Caco-2 (cell line): ENCODE results near the gene LPCAT1. TPM values are rescaled to one million over a fixed set of nuclear protein-coding genes. Genes with fewer than 3 reads are reported as not detected.

Experiments used
- BruUV-seq: library from RNA; stranded (reverse); fragments of 400-500 nt; replicated peaks from 2 replicates; lab custom pipeline; 2021; lab: Mats Ljungman, UMichigan
- CTCF ChIA-PET: fragments of 300-600 bp; sonication (Branson Sonifier 250); formaldehyde crosslinking; loops from one replicate; lab custom pipeline; 2022; ENCODE audit warnings: antibody characterized with exemption; lab: Charles Lee
- POLR2A ChIA-PET: fragments of 300-600 bp; sonication (Branson Sonifier 250); formaldehyde crosslinking; loops from one replicate; lab custom pipeline; 2022; ENCODE audit warnings: antibody characterized with exemption; lab: Charles Lee
- DNase-seq, 2 experiments: peaks; one replicate each; pipeline versions ENCODE4 v3.0.0 to v3.0.0-alpha.2; 2020 to 2022
- H3K27me3 ChIP-seq: replicated peaks from 2 replicates; pipeline ENCODE4 v1.6.0; 2011; ENCODE audit warnings: low read length; ENCODE audit not compliant: control insufficient read depth, insufficient read depth
- H3K36me3 ChIP-seq: 2 replicates; pipeline ENCODE4 v1.5.1; 2011; ENCODE audit warnings: low read length; ENCODE audit not compliant: control insufficient read depth, insufficient read depth
- H3K4me1 ChIP-seq: fragments of 250-450 bp; sonication (Bioruptor Pico); 2 replicates; pipeline ENCODE4 v1.5.1; 2020; ENCODE audit warnings: mild to moderate bottlenecking
- H3K4me3 ChIP-seq: 2 replicates; pipeline ENCODE4 v1.5.1; 2011; ENCODE audit warnings: low read depth, mild to moderate bottlenecking, control low read depth, low read length
- H3K9me3 ChIP-seq: fragments of 250-450 bp; sonication (Bioruptor Pico); 2 replicates; pipeline ENCODE4 v1.5.1; 2020; ENCODE audit warnings: mild to moderate bottlenecking, moderate library complexity
- H3K27ac Mint-ChIP-seq: one replicate; pipeline ENCODE4 v1.8.0; 2022; ENCODE audit warnings: mixed read lengths; ENCODE audit not compliant: unreplicated experiment
- H3K27me3 Mint-ChIP-seq: one replicate; pipeline ENCODE4 v1.8.0; 2022; ENCODE audit warnings: mixed read lengths; ENCODE audit not compliant: insufficient read depth, unreplicated experiment
- H3K36me3 Mint-ChIP-seq: one replicate; pipeline ENCODE4 v1.8.0; 2022; ENCODE audit warnings: mild to moderate bottlenecking, mixed read lengths; ENCODE audit not compliant: insufficient read depth, unreplicated experiment
- H3K4me1 Mint-ChIP-seq: one replicate; pipeline ENCODE4 v1.8.0; 2022; ENCODE audit warnings: low read depth, mixed read lengths; ENCODE audit not compliant: unreplicated experiment
- H3K4me3 Mint-ChIP-seq: one replicate; pipeline ENCODE4 v1.8.0; 2022; ENCODE audit warnings: mild to moderate bottlenecking, moderate library complexity, mixed read lengths; ENCODE audit not compliant: unreplicated experiment
- H3K9me3 Mint-ChIP-seq: one replicate; pipeline ENCODE4 v1.8.0; 2022; ENCODE audit warnings: mixed read lengths; ENCODE audit not compliant: unreplicated experiment
- CTCF ChIP-seq, 2 experiments: fragments of 200-600 bp in 1 of 2; IDR thresholded peaks; 1 replicate in 1 of 2; 2 replicates in 1 of 2; pipeline versions ENCODE4 v1.5.1 to v1.8.0; 2011 to 2022; ENCODE audit warnings: antibody characterized with exemption in 1 of 2, control low read depth in 1 of 2, inconsistent platforms in 1 of 2, low read depth in 1 of 2, low read length in 1 of 2, mild to moderate bottlenecking in 1 of 2, moderate library complexity in 1 of 2; ENCODE audit not compliant: insufficient read depth in 1 of 2, severe bottlenecking in 1 of 2, unreplicated experiment in 1 of 2
- intact Hi-C: fragments of 100-400 bp; cut with micrococcal nuclease; formaldehyde crosslinking; loops from one replicate; pipeline ENCODE4 v1.10.0; 2022; ENCODE audit not compliant: unreplicated experiment
- total RNA-seq: library from RNA; stranded (reverse); gene quantifications from 2 replicates; pipeline ENCODE4 v1.2.3, GENCODE V29; 2022

LPCAT1 gene
- total RNA-seq, 1 experiment from 2014 or later, result 52.8 TPM

GRCh38 chr5:1547655-1548054 lies 23.9 kb upstream of the LPCAT1 start:
- TF ChIP-seq CTCF (IDR thresholded peaks at IDR 0.05; ENCODE audit: insufficient read depth in 1 of 2, low read depth in 1 of 2, low read length in 1 of 2, severe bottlenecking in 1 of 2, unreplicated experiment in 1 of 2), result no peak
- H3K36me3 Mint-ChIP-seq, result no peaks in the 10 kb centered on the region
- no peaks in the 10 kb centered on the region for H3K4me1 ChIP-seq

GRCh38 chr5:1547236-1547635 lies 23.5 kb upstream of the LPCAT1 start:
- no peaks in the 10 kb centered on the region for H3K27me3 Mint-ChIP-seq
- POLR2A ChIA-PET, result no interaction called here

More at GRCh38 chr5:1547655-1548054, 23.9 kb upstream of the LPCAT1 start:
- no peaks in the 10 kb centered on the region for H3K27me3 ChIP-seq
- no peaks in the 10 kb centered on the region for H3K36me3 ChIP-seq
- Mint-ChIP-seq H3K4me1 (no peaks in the 10 kb centered on the region), H3K27me3 (no peaks in the 10 kb centered on the region), H3K9me3 (no peaks in the 10 kb centered on the region), H3K27ac (no peak overlapping the region), H3K4me3 (no peak overlapping the region)
- ChIA-PET POLR2A (no interaction called here), CTCF (no interaction called here)
- BruUV-seq, result no TSS peak
- no peak for DNase-seq
- no peak overlapping the region for H3K4me3 ChIP-seq
- intact Hi-C loops, result no loop called here
- H3K9me3 ChIP-seq, result no peaks in the 10 kb centered on the region

DNA sequence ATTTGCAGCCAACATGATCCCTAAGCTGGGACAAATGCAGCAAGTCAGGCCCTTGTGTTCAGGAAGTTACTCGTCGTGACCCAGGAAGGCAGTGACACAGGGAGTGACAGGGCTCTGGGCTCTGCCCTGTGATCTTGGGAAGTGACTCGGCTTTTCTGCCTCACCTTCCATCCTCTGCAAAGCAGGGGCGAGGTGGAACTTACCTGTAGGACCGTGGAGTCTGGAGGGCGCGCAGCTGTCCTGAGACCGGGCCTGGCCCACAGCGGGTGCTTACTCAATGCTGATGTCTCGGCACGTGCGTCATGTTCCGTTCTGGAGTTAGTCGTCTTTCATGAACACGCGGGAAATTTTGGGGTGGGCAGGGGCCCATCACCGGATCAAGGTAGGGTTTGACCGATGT lies 22.8 kb upstream of the LPCAT1 start:
- ChIA-PET POLR2A (no interaction called here), CTCF (no interaction called here)
- DNase-seq, result no peak
- Histone ChIP-seq H3K9me3 (no peaks in the 10 kb centered on the region), H3K4me3 (no peak overlapping the region), H3K27me3 (no peaks in the 10 kb centered on the region), H3K36me3 (no peaks in the 10 kb centered on the region), H3K4me1 (no peaks in the 10 kb centered on the region)
- Mint-ChIP-seq H3K4me3 (no peak overlapping the region), H3K36me3 (no peaks in the 10 kb centered on the region), H3K9me3 (no peaks in the 10 kb centered on the region), H3K27me3 (no peaks in the 10 kb centered on the region), H3K4me1 (no peaks in the 10 kb centered on the region), H3K27ac (no peak overlapping the region)
- TF ChIP-seq CTCF (IDR thresholded peaks at IDR 0.05; ENCODE audit: insufficient read depth in 1 of 2, low read depth in 1 of 2, low read length in 1 of 2, severe bottlenecking in 1 of 2, unreplicated experiment in 1 of 2), result no peak
- intact Hi-C loops, result no loop called here
- BruUV-seq, result no TSS peak

More at GRCh38 chr5:1547236-1547635, 23.5 kb upstream of the LPCAT1 start:
- intact Hi-C loops, result no loop called here
- no peaks in the 10 kb centered on the region for H3K4me1 Mint-ChIP-seq
- no peak for TF ChIP-seq CTCF (IDR thresholded peaks at IDR 0.05; ENCODE audit: insufficient read depth in 1 of 2, low read depth in 1 of 2, low read length in 1 of 2, severe bottlenecking in 1 of 2, unreplicated experiment in 1 of 2)
- Histone ChIP-seq H3K9me3 (no peaks in the 10 kb centered on the region), H3K36me3 (no peaks in the 10 kb centered on the region), H3K4me3 (no peak overlapping the region), H3K4me1 (no peaks in the 10 kb centered on the region), H3K27me3 (no peaks in the 10 kb centered on the region)
- H3K4me3 Mint-ChIP-seq, result no peak overlapping the region
- DNase-seq, result no peak
- BruUV-seq, result no TSS peak
- no peaks in the 10 kb centered on the region for H3K36me3 Mint-ChIP-seq
- CTCF ChIA-PET, result no interaction called here
- no peak overlapping the region for H3K27ac Mint-ChIP-seq
- no peaks in the 10 kb centered on the region for H3K9me3 Mint-ChIP-seq
